GM11168 (cell line): ENCODE measurements around the gene TBCCD1.
"Not testable (repeated sequence)": the region's sequence is repeated elsewhere in the genome, so short reads cannot be mapped to it uniquely, and the experiment has no call there.

Experiments
- in situ Hi-C: fragments of 300-500 bp; cut with MboI; formaldehyde crosslinking; loops from one replicate; pipeline ENCODE4 v1.12.0; 2022; ENCODE audit warnings: low sequenced_read_pairs; ENCODE audit not compliant: unreplicated experiment

TBCCD1 gene

DNA sequence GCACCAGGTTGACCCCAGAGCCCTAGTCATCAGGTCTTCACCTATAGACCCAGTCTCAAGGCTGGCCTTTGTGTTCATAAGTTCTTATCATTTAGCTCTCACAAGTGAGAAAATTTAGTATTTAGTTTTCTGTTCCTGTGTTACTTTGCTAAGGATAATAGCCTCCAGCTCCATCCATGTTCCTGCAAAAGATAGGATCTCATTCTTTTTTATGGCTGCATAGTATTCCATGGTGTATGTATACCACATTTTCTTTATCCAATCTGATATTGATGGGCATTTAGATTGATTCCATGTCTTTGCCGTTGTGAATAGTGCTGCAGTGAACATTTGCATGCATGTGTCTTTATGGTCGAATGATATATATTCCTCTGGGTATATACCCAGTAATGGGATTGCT is 69.1 kb downstream of the TBCCD1 start:
- in situ Hi-C loops: not testable (repeated sequence)

DNA sequence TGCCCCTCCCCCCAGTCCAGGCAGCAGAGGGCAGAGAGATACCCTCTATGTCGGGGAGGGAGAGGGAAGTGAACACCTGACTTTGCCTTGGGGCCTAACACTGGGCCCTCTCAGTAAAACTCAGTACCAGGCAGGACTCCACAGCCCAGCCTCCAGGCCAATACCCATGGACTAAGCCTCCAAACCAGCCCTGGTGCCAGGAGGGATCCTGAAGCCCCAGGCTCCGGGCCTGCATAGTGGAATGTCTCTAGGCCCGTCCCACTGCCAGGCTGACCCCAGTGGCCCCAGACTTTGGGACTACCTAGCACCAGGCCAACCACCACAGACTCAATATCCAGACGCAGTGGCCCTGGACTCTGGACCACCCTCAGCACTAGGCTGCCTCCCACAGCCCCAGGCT is 69.5 kb downstream of the TBCCD1 start:
- in situ Hi-C loops: no loop called here

DNA sequence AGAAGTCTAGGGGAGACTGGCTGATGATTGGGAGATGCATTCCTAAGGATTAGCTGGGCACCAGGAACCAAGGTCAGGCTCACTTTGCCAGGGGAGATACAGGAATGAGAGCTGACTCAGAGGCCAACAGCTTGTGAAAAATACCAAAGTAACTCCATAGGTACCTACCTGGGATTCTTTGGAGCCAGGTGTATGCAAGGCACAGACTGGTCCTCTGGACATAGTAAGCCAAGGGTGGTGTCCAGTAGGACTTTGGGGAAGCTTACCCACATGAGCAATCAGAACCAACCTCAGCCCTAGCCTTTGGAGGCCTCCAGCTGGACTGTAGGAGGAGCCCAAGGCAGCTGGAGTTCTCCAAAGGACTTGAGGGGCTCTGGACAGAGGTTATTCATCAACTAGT is 70.5 kb downstream of the TBCCD1 start:
- in situ Hi-C loops: no loop called here
